Heart right ventricle (tissue), 16 donors: Measurements from ENCODE around the gene CLIP3. TPM values are rescaled to one million over a fixed set of nuclear protein-coding genes. Genes with fewer than 3 reads are reported as not detected.
"Not testable (repeated sequence)": the region's sequence is repeated elsewhere in the genome, so short reads cannot be mapped to it uniquely, and the experiment has no call there.

Experiments
- ATAC-seq, 8 donors: fragments of 200-7000 bp; cut with Tn5 transposase; one replicate each; pipeline ENCODE4 v1.9.1; 2020; ENCODE audit warnings: mild to moderate bottlenecking in 8 of 8, moderate library complexity in 8 of 8, moderate number of reproducible peaks in 1 of 8
- DNase-seq, 2 donors: peaks; one replicate each; pipeline ENCODE4 v3.0.0-alpha.2; 2020
- H3K27ac ChIP-seq, 10 donors: fragments of 200-600 bp; sonication (generic) in 2 of 10; one replicate each; pipeline versions ENCODE4 v1.5.0 to v1.8.0; 2020 to 2022; ENCODE audit warnings: mild to moderate bottlenecking in 3 of 10
- H3K27me3 ChIP-seq, 7 donors: fragments of 200-600 bp; one replicate each; pipeline ENCODE4 v1.8.0; 2021 to 2022; ENCODE audit warnings: mild to moderate bottlenecking in 2 of 7
- H3K36me3 ChIP-seq, 9 donors: fragments of 200-600 bp; sonication (generic) in 1 of 9; one replicate each; pipeline versions ENCODE4 v1.5.0 to v1.8.0; 2020 to 2022; ENCODE audit warnings: mild to moderate bottlenecking in 2 of 9
- H3K4me1 ChIP-seq, 9 donors: fragments of 200-600 bp; sonication (generic) in 1 of 9; one replicate each; pipeline versions ENCODE4 v1.5.0 to v1.8.0; 2020 to 2022; ENCODE audit warnings: mild to moderate bottlenecking in 4 of 9
- H3K4me3 ChIP-seq, 10 donors: fragments of 200-600 bp; sonication (generic) in 2 of 10; one replicate each; pipeline versions ENCODE4 v1.5.0 to v1.8.0; 2020 to 2022; ENCODE audit warnings: mild to moderate bottlenecking in 7 of 10, moderate library complexity in 2 of 10
- H3K9me3 ChIP-seq, 11 donors: fragments of 200-600 bp in 10 of 11; sonication (generic) in 2 of 11; one replicate each; pipeline versions ENCODE4 v1.5.0 to v1.8.0; 2013 to 2022; ENCODE audit warnings: mild to moderate bottlenecking in 2 of 11, control low read depth in 1 of 11, moderate library complexity in 1 of 11
- WGBS, 2 donors: extraction: QIAGEN DNeasy Blood & Tissue Kit; methylation state at CpG; one replicate each; pipeline ENCODE4 v1.1.7; 2013; ENCODE audit warnings: inconsistent platforms in 1 of 2; 5-methylcytosine and 5-hydroxymethylcytosine counted together
- intact Hi-C, 10 donors: fragments of 100-400 bp; cut with DNase I; formaldehyde crosslinking; loops; one replicate each; pipeline versions ENCODE4 v1.11.1 to v1.14.2; 2022
- polyA plus RNA-seq, 2 donors: library from polyadenylated mRNA; stranded (reverse); fragments of 200-250 nt; gene quantifications; one replicate each; pipeline ENCODE4 v1.2.3, GENCODE V29; 2013
- total RNA-seq, 10 donors: library from RNA; stranded (reverse); fragmentation: NEBNext Ultra II Directional in 3 of 10; extraction: Animal tissue kit (Norgen Biotek cat#: 25700) in 3 of 10; gene quantifications; one replicate each; pipeline versions ENCODE4 v1.2.1 to v1.2.4, GENCODE V29; 2021 to 2023
- TF ChIP-seq, protein P1 (sequence below), 9 donors: fragments of 200-600 bp; sonication (generic) in 2 of 9; IDR thresholded peaks; one replicate each; pipeline versions ENCODE4 v1.5.0 to v1.8.0; 2021 to 2022; ENCODE audit warnings: antibody characterized with exemption in 9 of 9, mild to moderate bottlenecking in 5 of 9, moderate library complexity in 1 of 9
- donor health status: Arrhythmogenic right ventricular cardiomyopathy.
- donor health status: ischemic (EF 13 %, LVEDD 7.1; RV severe dilation, severe dysfunction).
- donor health status: healthy with polysubstance abuse.
- donor health status: DM: no; HTN: yes; CAD: no.
- donor health status: DM: no; HTN: no; CAD: no.
- donor health status: ischemic (EF 25% LVEDD 6.9; RV normal size, moderate dysfunction).
- donor health status: ischemic (EF 25% LVEDD 5.7; RV mildly dilated, moderate dysfunction).
- donor health status: healthy.
- donor health status: DM: yes; HTN: yes; CAD: no.
- donor health status: Ischemic cardiomyopathy.
- donor health status: ischemic (EF 35%, LVEDD 5.7; RV mildly dilated, moderate dysfunction).
- donor health status: nonischemic (EF 11% LVEDD 7.7; RV severe dilation, severe dysfunction).
- donor health status: DM: yes; HTN: yes; CAD: no.
- donor health status: PGD.
- donor health status: ischemic (EF 29% LVEDD 5.4; RV normal size, mild dysfunction).
- donor health status: nonischemic (EF 23%, LVEDD 6.1; RV moderate dilation, normal function).

The CLIP3 gene
- total and polyA plus RNA-seq, 12 donors: 1.2 to 7.5 (median 3.8) TPM

DNA sequence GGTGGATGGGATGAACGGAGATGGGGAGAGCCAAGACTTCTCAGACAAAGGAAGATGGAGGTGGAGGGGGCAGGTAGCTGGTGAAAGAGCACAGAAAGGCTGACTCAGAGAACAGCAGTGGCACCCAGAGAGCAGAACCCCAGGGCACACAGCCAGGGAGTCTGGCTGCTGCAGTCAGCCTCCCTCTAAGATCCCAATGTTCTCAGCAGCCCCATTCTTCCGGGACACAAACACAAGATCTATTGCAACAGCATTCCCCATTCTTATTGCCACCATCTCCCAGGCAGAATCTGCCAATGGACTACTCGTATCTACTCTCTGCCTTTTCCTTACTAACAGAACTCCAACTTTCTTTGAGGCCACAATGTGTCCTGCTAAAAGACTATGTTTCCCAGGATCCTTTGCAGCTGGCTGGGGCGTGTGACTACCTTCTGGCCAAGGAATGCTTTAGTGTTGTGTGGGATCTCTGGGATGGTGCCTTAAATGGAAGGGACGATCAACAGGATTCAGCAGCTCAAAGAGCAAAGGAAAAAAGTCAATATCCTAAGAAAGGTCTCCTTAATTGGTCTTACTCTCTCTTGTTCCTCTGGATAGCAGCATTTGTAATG, 13.9 kb upstream of the CLIP3 start:
- TF ChIP-seq, protein P1, sequence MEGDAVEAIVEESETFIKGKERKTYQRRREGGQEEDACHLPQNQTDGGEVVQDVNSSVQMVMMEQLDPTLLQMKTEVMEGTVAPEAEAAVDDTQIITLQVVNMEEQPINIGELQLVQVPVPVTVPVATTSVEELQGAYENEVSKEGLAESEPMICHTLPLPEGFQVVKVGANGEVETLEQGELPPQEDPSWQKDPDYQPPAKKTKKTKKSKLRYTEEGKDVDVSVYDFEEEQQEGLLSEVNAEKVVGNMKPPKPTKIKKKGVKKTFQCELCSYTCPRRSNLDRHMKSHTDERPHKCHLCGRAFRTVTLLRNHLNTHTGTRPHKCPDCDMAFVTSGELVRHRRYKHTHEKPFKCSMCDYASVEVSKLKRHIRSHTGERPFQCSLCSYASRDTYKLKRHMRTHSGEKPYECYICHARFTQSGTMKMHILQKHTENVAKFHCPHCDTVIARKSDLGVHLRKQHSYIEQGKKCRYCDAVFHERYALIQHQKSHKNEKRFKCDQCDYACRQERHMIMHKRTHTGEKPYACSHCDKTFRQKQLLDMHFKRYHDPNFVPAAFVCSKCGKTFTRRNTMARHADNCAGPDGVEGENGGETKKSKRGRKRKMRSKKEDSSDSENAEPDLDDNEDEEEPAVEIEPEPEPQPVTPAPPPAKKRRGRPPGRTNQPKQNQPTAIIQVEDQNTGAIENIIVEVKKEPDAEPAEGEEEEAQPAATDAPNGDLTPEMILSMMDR (IDR thresholded peaks at IDR 0.05): no peak
- intact Hi-C loops: no loop called here
- WGBS, 2 donors: 91 to 93% methylated on average over 5 of the region's 5 CpGs
- peaks cover 0 to 9% (median 0%) of the 10 kb centered on the region in 9 donors for H3K4me1 ChIP-seq
- H3K36me3 ChIP-seq: peaks cover 0 to 5% (median 0%) of the 10 kb centered on the region in 9 donors
- H3K27me3 ChIP-seq: no peaks in the 10 kb centered on the region
- H3K27ac ChIP-seq: no peak overlapping the region
- DNase-seq (no peak), ATAC-seq (no peak)
- H3K4me3 ChIP-seq: no peak overlapping the region
- H3K9me3 ChIP-seq: peaks cover 0 to 3% (median 0%) of the 10 kb centered on the region in 11 donors

DNA sequence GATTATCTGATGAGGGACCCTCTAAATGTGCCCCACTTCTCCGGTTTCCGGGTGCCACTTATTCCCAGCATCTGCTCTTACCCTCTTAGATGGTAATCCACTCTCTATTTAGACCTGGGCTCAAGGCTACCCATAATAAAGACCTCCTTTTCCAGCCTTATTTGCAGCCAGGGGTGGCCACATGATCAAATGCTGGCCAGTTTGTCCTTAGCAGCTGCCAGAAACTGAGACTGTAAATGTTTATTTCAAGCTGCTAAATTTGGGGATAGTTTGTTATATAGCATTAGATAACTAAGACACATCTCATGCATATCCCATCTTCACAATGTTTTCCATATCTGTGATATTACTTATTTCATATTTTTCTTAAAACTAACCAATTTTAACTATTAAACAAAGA, 11.3 kb upstream of the CLIP3 start:
- H3K9me3 ChIP-seq: peaks cover 0 to 3% (median 0%) of the 10 kb centered on the region in 11 donors
- peaks cover 0 to 10% (median 0%) of the 10 kb centered on the region in 9 donors for H3K36me3 ChIP-seq
- TF ChIP-seq, protein P1 (IDR thresholded peaks at IDR 0.05): no peak
- WGBS, 2 donors: 94 to 97% methylated on average over 2 of the region's 2 CpGs
- DNase-seq (no peak), ATAC-seq (no peak)
- no peak overlapping the region for H3K4me3 ChIP-seq
- no peak overlapping the region for H3K27ac ChIP-seq
- peaks cover 0 to 11% (median 0%) of the 10 kb centered on the region in 9 donors for H3K4me1 ChIP-seq
- no peaks in the 10 kb centered on the region for H3K27me3 ChIP-seq
- intact Hi-C loops: no loop called here

DNA sequence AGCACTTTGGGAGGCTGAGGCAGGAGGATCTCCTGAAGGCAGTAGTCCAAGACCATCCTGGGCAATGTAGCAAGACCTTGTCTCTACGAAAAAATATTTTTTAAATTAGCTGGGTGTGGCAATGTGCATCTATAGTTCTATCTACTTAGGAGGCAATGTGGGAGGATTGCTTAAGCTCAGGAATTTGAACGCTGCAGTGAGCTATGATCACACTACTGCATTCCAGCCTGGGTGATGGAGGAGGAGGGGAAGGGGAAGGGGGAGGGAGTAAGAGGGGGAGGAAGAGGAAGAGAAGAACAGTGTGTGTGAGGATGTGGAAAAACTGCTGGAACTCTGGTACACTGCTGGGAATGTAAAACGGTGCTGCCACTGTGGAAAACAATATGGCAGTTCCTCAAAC, 9.2 kb upstream of the CLIP3 start:
- ATAC-seq: peak in 3 of 8 donors; percentile 63 to 67 (median 67)
- intact Hi-C loops: no loop called here

DNA sequence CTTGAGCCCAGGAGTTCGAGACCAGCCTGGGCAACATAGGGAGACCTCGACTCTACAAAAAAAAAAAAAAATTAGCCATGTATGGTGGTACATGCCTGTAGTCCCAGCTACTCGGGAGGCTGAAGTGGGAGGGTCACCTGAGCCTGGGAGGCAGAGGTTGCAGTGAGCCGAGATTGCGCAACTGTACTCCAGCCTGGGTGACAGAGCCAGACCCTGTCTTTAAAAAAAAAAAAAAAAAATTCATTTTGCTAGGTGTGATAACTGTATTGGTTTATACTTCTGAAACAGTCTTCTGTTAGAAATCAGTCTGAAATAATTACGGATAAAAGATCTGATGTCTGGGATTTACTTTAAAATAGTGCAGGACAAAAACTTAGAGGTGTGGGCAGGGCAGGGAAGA, 8.4 kb upstream of the CLIP3 start:
- WGBS, 2 donors: 90 to 94% methylated on average over 6 of the region's 6 CpGs
- H3K4me1 ChIP-seq: peaks cover 0 to 11% (median 0%) of the 10 kb centered on the region in 9 donors
- H3K4me3 ChIP-seq, intact Hi-C loops, H3K27ac ChIP-seq, DNase-seq, ATAC-seq, H3K27me3 ChIP-seq, H3K9me3 ChIP-seq: not testable (repeated sequence)
- peaks cover 0 to 22% (median 0%) of the 10 kb centered on the region in 9 donors for H3K36me3 ChIP-seq

More for the DNA sequence above, 9.2 kb upstream of the CLIP3 start:
- peaks cover 0 to 26% (median 0%) of the 10 kb centered on the region in 9 donors for H3K36me3 ChIP-seq
- peaks cover 0 to 3% (median 0%) of the 10 kb centered on the region in 11 donors for H3K9me3 ChIP-seq
- H3K4me1 ChIP-seq: peaks cover 0 to 11% (median 0%) of the 10 kb centered on the region in 9 donors
- TF ChIP-seq, protein P1 (IDR thresholded peaks at IDR 0.05): no peak
- H3K27ac ChIP-seq: no peak overlapping the region
- H3K27me3 ChIP-seq: no peaks in the 10 kb centered on the region
- DNase-seq: no peak
- WGBS, 2 donors: 13 to 25% methylated on average over 3 of the region's 3 CpGs
- no peak overlapping the region for H3K4me3 ChIP-seq

DNA sequence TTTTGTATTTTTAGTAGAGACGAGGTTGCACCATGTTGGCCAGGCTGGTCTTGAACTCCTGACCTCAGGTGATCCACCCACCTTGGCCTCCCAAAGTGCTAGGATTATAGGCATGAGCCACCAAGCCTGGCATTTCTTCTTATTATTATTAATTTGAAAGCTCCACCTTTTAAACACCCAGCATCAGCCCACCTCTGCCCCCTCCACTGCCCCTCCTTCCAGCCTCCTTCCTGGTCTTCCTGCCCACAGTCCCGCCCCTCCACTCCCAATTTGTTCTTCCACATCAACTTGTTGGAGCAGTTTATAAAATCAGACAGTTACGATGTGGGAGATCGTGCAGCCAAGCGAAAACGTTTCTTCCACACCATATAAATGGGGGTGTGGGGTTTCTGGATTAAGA, 7.8 kb upstream of the CLIP3 start:
- Histone ChIP-seq H3K27ac (no peak overlapping the region), H3K9me3 (peaks cover 0 to under 1% (median 0%) of the 10 kb centered on the region in 11 donors), H3K36me3 (peaks cover 0 to 21% (median 0%) of the 10 kb centered on the region in 9 donors), H3K4me1 (peaks cover 0 to 11% (median 0%) of the 10 kb centered on the region in 9 donors), H3K27me3 (no peaks in the 10 kb centered on the region), H3K4me3 (no peak overlapping the region)
- WGBS, 2 donors: 91% methylated on average over 6 of the region's 6 CpGs
- intact Hi-C loops: no loop called here
- TF ChIP-seq, protein P1 (IDR thresholded peaks at IDR 0.05): no peak
- ATAC-seq (no peak), DNase-seq (no peak)
